ENCODE measurements around the gene MAGEA3.
"Not testable (repeated sequence)": the region's sequence is repeated elsewhere in the genome, so short reads cannot be mapped to it uniquely, and the experiment has no call there.

DNA sequence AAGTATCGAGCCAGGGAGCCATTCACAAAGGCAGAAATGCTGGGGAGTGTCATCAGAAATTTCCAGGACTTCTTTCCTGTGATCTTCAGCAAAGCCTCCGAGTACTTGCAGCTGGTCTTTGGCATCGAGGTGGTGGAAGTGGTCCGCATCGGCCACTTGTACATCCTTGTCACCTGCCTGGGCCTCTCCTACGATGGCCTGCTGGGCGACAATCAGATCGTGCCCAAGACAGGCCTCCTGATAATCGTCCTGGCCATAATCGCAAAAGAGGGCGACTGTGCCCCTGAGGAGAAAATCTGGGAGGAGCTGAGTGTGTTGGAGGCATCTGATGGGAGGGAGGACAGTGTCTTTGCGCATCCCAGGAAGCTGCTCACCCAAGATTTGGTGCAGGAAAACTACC lies 37.9 kb downstream of the MAGEA3 start:
- TF ChIP-seq BHLHE40 (IDR thresholded peaks at IDR 0.05; ENCODE audit: low read depth, low read length); POLR2A (IDR thresholded peaks at IDR 0.05; ENCODE audit: low read length); CTCF (IDR thresholded peaks at IDR 0.05); POLR2AphosphoS2 (conservative IDR thresholded peaks at IDR 0.05; ENCODE audit: low read length): not testable (repeated sequence)
- TF ChIP-seq, protein P1, sequence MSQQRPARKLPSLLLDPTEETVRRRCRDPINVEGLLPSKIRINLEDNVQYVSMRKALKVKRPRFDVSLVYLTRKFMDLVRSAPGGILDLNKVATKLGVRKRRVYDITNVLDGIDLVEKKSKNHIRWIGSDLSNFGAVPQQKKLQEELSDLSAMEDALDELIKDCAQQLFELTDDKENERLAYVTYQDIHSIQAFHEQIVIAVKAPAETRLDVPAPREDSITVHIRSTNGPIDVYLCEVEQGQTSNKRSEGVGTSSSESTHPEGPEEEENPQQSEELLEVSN (IDR thresholded peaks at IDR 0.05; ENCODE audit: borderline replicate concordance, low read depth): not testable (repeated sequence)
- TF ChIP-seq, protein P2, sequence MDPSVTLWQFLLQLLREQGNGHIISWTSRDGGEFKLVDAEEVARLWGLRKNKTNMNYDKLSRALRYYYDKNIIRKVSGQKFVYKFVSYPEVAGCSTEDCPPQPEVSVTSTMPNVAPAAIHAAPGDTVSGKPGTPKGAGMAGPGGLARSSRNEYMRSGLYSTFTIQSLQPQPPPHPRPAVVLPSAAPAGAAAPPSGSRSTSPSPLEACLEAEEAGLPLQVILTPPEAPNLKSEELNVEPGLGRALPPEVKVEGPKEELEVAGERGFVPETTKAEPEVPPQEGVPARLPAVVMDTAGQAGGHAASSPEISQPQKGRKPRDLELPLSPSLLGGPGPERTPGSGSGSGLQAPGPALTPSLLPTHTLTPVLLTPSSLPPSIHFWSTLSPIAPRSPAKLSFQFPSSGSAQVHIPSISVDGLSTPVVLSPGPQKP (IDR thresholded peaks at IDR 0.05; ENCODE audit: low read depth, low read length): not testable (repeated sequence)

All from A549 (cell line).